HG03460 (cell line): ENCODE data around the gene PSME1.

ENCODE experiments used
- ATAC-seq: cut with Tn5 transposase; IDR thresholded peaks from one replicate; pipeline ENCODE4 v1.9.1; 2021; ENCODE audit not compliant: unreplicated experiment

The PSME1 gene

DNA sequence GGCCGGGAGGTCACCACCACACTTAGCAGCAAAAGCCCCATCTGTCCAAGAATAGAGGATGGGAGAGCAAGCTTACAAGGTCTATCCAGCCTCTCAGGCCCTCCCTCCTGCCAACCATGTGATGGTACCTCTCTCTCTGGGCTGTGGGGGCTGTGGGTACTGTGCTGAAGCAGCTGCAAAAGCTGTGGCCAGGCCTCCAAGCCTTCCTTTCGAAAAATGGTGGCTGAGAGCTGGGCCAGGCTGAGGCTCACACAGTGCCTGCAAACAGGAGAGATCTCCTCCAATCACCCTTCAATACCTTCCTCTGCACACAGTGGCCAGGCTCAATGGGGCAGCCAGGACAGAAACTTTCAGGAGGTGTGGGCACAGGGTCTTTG is 51.5 kb downstream of the PSME1 start:
- no peak for ATAC-seq
